HG03354 (cell line): Measurements from ENCODE around the gene TSPEAR.
"Not testable (repeated sequence)": the region's sequence is repeated elsewhere in the genome, so short reads cannot be mapped to it uniquely, and the experiment has no call there.

Experiments used
- ATAC-seq: cut with Tn5 transposase; IDR thresholded peaks from one replicate; pipeline ENCODE4 v1.9.1; 2021; ENCODE audit warnings: mild to moderate bottlenecking; ENCODE audit not compliant: unreplicated experiment, poor library complexity, severe bottlenecking

The TSPEAR gene

GRCh38 chr21:44658913-44659595 is 52.3 kb downstream of the TSPEAR start:
- no peak for ATAC-seq

DNA sequence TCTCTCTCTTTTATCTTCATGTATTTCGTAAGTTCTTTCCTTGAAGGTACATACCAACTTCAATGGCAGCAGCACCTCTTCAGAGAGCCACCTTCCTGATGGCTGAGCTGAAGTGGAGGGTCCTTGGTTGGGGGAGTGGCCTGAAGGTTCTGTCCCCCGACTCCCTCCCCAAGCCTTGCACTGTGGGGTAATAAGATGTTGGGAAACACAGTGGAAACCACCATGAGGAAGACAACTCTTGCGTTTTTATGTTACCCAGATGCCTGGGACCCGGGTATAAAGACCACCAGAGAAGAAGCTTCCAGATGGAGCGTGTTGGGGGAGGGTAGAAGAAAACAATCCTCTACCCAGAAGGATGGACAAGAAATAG is 52.8 kb downstream of the TSPEAR start:
- no peak for ATAC-seq

DNA sequence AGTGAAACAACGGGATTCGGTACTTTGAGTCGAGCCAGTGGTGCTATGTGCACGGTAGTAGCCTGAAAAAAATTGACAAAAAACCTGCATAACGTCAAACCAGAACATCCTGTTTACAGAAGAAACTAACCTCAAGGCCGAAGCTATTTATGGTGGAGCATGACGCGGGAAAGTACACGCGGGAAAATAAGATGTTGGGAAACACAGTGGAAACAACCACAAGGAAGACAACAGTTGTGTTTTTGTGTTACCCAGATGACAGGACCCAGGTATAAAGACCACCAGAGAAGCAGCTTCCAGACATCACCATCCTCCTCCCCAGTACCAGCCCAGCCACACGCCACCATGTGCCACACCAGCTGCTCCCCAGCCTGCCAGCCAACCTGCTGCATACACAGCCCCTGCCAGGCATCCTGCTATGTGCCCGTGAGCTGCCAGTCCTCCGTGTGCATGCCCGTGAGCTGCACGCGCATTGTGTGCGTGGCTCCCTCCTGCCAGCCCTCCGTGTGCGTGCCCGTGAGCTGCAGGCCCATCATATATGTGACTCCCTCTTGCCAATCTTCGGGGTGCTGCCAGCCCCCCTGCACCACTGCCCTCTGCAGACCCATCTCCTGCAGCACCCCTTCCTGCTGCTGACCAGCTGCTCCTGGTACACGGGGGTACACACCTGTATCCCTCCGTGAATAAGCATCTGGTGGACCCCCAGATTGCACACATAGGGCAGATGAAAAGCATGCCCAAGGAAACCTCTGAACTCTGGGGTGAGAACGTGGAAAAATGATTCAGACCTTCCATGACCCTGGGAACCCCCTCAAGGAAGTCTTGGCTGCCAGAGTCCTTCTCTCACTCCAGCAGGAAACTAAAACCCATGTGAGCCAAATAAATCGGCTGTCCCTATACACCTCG is 53.5 kb downstream of the TSPEAR start, which contains the start of gene KRTAP12-3:
Gene KRTAP12-3, plus strand, starts transcription at position 298 of the 906 bp plus-strand sequence. Its CDS starts 48 bp downstream, at position 346.
- no peak for ATAC-seq

GRCh38 chr21:44656868-44657267 is 54.5 kb downstream of the TSPEAR start:
- no peak for ATAC-seq

DNA sequence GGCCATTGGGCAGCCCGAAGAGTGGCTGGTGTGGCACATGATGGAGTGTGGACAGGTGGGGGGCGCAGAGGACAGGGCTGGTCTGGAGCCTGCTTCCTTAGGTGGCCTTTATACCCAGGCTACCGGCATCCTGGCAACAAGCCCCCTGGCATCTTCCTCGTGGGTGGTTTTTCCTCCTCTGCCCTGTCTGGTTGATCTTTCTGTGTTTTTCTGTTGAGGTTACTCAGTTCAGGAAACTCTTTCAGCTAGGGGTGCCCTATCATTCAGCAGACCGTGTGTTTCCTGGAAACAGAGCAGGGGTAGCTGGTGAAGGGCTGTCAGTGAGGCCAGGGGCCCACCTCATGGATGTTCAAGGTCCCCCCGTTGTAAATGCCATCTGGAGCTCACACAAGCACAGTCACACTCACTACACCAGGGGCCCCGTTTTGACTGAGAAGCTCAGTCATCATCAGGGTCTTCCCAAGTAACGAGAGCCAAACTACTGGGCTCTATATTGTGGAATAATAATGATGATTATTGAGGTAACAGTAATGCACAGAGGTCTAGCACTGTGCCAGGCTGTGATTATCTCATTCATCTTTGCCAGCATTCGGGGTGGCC is 56.7 kb downstream of the TSPEAR start, which contains the start of gene KRTAP12-4:
Gene KRTAP12-4, minus strand, starts transcription at position 84 of the 600 bp plus-strand sequence. Its CDS starts 45 bp downstream, at position 39.
- ATAC-seq: no peak

DNA sequence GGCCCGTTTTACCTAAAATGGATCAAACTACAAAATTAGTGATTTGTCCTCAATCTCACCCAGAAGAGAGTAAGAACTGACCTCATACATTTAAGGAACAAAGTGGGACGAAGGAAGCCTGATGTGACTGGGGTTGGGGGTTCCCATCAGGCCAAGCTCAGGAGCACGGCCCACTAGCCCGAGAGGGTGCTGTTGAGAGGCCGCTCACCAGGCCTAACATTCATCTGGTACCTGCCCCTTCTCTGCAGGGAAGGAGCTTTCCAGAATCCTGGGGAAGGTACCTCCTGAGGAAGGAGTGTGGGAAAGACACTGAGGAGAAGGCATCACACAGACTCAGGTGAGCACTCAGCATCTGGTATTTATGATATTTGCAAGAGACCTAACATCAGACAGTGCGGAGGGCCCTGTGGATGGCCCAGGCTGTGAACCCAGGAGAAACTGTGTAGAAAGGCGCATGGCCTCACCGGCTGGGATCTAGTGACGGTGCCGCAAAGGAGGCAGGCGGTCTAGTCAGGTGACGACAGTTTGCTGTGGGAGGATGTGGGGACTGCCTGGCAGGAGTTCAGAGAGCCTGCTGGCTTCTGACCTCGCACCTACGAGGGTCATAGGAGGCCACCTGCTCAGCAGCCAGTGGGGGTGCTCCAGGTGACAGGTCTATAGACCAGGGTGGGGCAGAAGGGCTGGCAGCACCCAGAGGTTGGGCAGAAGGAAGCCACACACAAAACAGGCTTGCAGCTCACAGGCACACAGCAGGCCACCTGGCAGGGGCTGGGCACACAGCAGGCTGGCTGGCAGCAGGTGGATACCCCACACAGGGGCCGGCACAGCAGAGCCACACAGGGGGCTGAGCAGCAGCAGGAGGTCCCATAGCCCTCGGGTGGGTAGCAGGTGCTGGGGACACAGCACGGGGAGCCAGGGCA is 57.5 kb downstream of the TSPEAR start:
- no peak for ATAC-seq

- no peak for ATAC-seq
Measured at GRCh38 chr21:44653123-44653522, 58.2 kb downstream of the TSPEAR start.

DNA sequence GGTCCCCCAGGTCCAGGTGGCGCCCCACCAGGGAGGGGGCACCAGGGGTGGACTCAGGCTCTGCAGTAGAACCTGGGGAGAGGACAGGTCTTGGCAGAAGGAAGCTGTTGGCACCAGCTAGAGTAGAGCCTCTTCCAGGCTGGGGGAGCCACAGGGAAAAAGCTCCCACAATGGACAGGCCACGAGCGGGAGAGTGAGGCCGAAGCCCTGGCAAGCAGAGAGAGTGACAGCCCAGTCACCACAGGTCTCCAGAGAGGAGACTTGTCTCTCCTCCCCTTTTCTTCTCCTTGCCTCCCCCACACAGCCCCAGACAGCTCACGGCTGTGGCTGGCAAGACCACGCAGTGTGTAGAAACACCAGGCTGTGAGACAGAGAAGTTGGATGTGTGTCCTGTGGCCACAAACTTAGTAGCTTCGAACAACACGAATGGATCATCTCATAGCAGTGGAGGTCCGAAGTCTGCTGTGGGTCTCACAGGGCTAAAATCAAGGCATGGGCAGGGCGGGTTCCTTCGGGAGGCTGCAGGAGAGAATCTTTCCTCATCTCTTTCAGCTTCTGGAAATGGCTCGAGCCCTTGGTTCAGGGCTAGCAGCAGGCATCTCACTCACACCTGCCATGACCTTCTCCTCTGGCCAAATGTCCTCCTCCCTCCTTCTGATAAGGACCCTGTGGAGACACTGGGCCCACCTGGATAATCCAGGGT is 60.2 kb downstream of the TSPEAR start:
- no peak for ATAC-seq

DNA sequence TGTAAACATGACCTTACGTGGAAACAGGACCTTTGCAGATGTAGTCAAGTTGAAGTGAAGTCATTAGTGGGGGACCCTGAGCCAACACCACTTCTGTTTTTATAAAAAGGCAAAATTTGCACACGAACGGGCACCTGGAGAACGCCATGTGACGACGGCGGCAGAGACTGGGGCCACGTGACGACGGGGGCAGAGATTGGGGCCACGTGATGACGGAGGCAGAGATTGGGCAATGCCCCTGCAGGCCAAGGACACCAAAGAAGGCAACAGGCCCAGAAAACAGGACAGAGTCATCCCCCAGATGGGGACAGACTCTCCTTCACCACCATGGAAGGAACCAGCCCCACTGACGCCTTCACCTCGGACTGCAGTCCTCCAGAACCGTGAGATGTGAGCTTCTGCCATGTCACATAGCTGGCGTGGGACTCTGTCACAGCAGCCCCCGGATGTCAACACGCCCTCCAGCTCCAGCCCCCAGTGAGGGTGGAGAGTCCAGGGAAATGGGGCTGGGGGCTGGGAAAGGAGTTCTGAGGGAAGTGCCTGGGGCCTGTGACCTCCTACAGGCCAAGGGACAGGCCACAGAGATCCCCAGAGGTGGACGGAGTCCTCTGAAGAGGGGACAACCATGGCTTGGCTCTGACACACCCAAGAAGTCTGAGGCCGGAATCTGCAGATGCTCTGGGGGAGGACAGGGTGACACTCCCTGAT is 61.0 kb downstream of the TSPEAR start:
- no peak for ATAC-seq

DNA sequence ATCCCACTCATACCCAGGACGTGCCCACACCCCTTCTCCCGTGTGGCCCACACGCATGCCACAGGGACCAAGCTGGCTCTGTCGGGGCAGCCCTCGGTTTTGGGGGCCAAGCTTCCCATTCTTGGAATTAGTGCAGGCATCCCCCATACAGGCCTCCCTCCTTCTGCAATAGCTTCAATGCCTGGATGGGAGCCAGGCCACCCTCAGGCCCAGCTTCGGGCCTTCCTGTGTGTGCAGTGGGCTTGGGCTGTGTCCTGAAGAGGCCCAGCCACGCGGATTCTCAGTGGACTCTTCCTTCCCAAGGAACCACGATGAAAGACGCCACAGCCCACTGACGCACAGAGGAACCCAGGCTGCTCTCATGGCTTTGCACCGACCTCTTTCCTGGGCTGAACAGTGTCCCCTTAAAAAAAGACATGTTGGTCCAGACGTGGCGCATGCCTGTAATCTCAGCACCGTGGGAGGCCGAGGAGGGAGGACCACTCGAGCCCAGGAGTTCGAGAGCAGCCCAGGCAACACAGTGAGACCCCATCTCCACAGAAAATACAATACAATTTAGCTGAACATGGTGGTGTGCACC is 61.8 kb downstream of the TSPEAR start:
- ATAC-seq: no peak

DNA sequence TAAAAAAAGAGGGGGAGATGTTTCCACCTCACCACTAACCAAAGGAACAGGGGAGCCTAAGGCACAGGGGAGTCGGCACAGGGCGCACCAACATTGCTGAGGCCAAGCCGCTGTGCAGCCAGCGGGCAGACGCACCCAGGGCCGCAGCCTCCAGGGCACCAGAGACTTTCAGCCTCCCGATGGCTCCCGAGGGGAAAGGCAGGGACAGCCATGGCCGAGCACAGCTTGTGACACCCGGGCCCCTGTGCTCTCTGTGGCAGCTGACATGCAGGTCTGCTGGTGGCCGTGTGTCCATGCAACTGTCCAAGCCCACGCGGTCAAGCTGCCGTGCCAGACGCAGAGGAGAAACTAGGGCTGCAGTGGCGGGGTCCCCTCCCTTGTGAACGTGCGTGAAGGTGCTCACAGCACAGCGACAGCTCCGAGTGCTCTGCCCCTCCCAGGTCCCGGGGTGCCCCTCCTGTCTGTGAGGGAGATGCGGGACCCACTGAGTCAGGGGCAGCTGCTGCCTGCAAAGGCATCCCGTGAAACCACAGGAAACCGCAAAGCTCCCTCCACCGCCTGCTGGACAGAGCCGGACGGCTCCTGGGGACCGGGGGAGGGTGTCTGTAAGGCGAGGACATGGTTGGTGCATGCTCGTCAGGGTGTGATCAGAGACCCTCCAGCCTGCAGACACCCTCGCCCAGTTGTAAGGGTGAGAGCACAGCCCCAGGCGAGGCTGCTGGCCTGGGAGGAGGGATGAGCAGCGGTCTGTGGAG is 62.6 kb downstream of the TSPEAR start:
- no peak for ATAC-seq

GRCh38 chr21:44647222-44647552 is 64.2 kb downstream of the TSPEAR start:
- ATAC-seq: no peak

- not testable (repeated sequence) for ATAC-seq
Measured at GRCh38 chr21:44646366-44647221, 64.8 kb downstream of the TSPEAR start, which contains the start of gene KRTAP10-11. Gene KRTAP10-11 (plus strand): TSS chr21:44646414. CDS start chr21:44646459, 45 bp downstream.

DNA sequence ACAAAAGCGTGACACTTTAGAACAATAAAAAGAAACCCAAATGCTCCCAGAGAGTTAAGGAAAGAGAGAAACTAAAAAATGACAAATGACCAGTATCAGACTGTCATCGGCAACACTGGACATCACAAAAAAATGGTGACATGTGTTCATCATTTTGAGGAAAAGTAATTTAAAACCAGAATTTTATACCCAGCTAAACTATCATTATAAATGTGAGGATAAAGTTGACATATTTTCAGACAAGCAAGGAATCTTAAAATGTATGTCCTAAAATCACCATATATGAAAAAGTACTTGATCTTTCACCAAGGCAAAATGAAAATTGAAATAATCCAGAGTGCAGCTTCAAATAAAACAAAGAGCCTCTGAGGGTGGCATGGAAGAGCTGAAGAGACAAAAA is 66.5 kb downstream of the TSPEAR start:
- no peak for ATAC-seq

DNA sequence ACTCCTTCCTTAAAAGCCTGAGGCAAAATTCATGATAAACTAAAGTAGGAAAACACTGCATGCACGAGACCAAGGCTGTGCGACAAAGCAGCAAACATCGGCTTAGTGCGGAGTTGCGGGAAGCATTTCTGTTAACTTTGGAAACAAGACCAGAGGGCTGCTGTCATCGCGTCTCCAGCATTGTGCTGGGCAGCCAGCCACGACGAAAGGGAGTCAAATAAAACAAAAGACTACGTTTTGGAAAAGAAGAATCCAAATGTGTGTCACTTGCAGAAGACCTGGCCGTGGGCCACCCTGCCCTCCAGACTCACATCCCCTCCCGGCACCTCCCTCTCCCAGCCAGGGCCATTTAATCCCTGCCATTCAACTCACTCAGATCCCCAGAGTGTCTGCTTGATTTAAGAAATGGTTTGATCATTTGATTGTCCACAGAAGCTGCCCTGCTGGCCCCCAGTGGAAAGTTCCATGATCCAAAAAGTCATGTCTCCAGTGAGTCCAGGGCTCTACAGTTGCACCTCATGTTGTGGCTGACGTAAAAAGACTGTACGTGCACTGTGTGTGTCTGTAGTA is 67.5 kb downstream of the TSPEAR start:
- ATAC-seq: no peak

DNA sequence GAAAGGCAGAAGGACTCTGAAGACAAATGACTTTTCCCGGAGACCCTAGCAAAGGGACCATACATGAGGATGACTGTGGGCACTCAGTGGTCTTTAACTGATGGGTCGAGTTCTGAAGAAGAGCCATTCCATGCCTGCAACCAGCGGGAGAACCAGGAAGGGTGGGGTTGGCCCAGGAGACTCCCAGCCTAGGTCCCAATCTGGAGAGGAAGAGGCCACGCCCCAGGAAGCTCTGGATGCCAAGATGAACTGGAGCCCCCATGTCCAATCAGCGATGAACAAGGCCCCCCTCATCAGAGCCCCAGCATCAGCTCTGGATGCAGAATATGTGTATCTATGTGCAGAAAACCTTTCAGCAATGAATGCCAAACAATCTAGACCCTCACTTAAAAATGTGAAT is 70.6 kb downstream of the TSPEAR start:
- ATAC-seq: no peak
